Measurements from ENCODE around the gene NLRP5. TPM values are rescaled to one million over a fixed set of nuclear protein-coding genes. Genes with fewer than 3 reads are reported as not detected.
"Not testable (repeated sequence)": the region's sequence is repeated elsewhere in the genome, so short reads cannot be mapped to it uniquely, and the experiment has no call there.

NLRP5 gene
- total and polyA plus RNA-seq, 9 donors, result 0.17 to 2.7 (median 0.52) TPM; not detected in 6

- Histone ChIP-seq H3K9me3 (peaks cover 0 to 4% of the 10 kb centered on the region in 2 donors), H3K4me3 (no peak overlapping the region), H3K27me3 (no peaks in the 10 kb centered on the region), H3K4me1 (ENCODE audit: insufficient read depth) (no peaks in the 10 kb centered on the region), H3K36me3 (no peaks in the 10 kb centered on the region), H3K27ac (no peak overlapping the region)
- DNase-seq, result no peak
- 38 to 72% (median 59%) methylated on average over 1 of the region's 1 CpG for WGBS, 3 donors
- intact Hi-C loops (cut with DNase I), result no loop called here
- no peak for TF ChIP-seq EP300 (IDR thresholded peaks at IDR 0.05)
- no peak for TF ChIP-seq POLR2A (IDR thresholded peaks at IDR 0.05)
Measured at GRCh38 chr19:56014765-56015164, 28.2 kb downstream of the NLRP5 start.

- peaks cover 0 to 4% of the 10 kb centered on the region in 2 donors for H3K9me3 ChIP-seq
- WGBS, 3 donors, result 15 to 32% (median 32%) methylated on average over 5 of the region's 5 CpGs
- DNase-seq, result no peak
- H3K4me1 ChIP-seq (ENCODE audit: insufficient read depth), result no peaks in the 10 kb centered on the region
- no peak overlapping the region for H3K27ac ChIP-seq
- no peaks in the 10 kb centered on the region for H3K36me3 ChIP-seq
- intact Hi-C loops (cut with DNase I), result no loop called here
- no peak overlapping the region for H3K4me3 ChIP-seq
- no peaks in the 10 kb centered on the region for H3K27me3 ChIP-seq
- TF ChIP-seq CTCF (IDR thresholded peaks at IDR 0.05) (no peak), POLR2A (IDR thresholded peaks at IDR 0.05) (no peak), EP300 (IDR thresholded peaks at IDR 0.05) (no peak)
Measured at GRCh38 chr19:56015756-56016155, 29.2 kb downstream of the NLRP5 start.

DNA sequence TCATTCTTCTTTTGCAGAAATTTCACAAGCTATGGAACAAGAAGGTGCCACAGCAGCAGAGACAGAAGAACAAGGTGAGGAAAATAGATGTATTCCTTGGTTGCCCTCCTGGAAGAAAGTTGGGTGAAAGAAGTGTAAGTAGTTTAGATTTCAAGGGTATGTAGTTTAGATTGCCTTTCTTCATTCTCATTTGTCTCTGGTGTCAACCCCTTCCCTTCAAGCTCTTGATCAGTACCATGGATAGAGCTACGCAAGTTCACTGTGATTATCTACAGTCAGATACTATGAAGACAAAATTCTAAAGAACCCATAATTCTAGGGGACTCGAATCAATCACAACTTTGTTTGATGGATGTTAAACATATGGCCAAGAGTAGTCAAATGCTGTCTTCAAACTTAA lies 32.8 kb downstream of the NLRP5 start:
- not testable (repeated sequence) for H3K4me3 ChIP-seq

DNA sequence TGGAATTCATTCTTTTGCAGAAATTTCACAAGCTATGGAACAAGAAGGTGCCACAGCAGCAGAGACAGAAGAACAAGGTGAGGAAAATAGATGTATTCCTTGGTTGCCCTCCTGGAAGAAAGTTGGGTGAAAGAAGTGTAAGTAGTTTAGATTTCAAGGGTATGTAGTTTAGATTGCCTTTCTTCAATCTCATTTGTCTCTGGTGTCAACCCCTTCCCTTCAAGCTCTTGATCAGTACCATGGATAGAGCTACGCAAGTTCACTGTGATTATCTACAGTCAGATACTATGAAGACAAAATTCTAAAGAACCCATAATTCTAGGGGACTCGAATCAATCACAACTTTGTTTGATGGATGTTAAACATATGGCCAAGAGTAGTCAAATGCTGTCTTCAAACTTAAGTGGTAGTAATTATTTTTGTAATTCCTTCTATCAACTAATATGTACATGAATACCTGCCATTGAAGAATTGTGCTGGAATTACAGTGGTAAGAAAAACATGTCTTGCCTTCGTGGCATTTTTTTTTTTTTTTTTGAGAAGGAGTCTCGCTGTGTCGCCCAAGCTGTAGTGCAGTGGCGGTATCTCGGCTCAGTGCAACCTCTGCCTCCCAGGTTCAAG lies 33.9 kb downstream of the NLRP5 start:
- 60 to 71% (median 69%) methylated on average over 7 of the region's 7 CpGs for WGBS, 3 donors
- H3K4me1 ChIP-seq (ENCODE audit: insufficient read depth); H3K36me3 ChIP-seq; DNase-seq; intact Hi-C loops (cut with DNase I); H3K27ac ChIP-seq; H3K27me3 ChIP-seq; H3K4me3 ChIP-seq; H3K9me3 ChIP-seq: not testable (repeated sequence)

More for the DNA sequence above, 32.8 kb downstream of the NLRP5 start:
- H3K9me3 ChIP-seq; H3K27me3 ChIP-seq; H3K36me3 ChIP-seq; H3K4me1 ChIP-seq (ENCODE audit: insufficient read depth); H3K27ac ChIP-seq; DNase-seq; intact Hi-C loops (cut with DNase I): not testable (repeated sequence)
- WGBS, 3 donors, result 55 to 76% (median 73%) methylated on average over 1 to 2 of the region's 2 CpGs

GRCh38 chr19:56026769-56027168 lies 40.2 kb downstream of the NLRP5 start:
- intact Hi-C loops (cut with DNase I), result no loop called here
- no peak for DNase-seq
- Histone ChIP-seq H3K9me3 (no peaks in the 10 kb centered on the region), H3K36me3 (no peaks in the 10 kb centered on the region), H3K27ac (no peak overlapping the region), H3K4me3 (no peak overlapping the region), H3K4me1 (ENCODE audit: insufficient read depth) (no peaks in the 10 kb centered on the region), H3K27me3 (no peaks in the 10 kb centered on the region)
- TF ChIP-seq CTCF (IDR thresholded peaks at IDR 0.05), result no peak
- no peak for TF ChIP-seq EP300 (IDR thresholded peaks at IDR 0.05)
- TF ChIP-seq POLR2A (IDR thresholded peaks at IDR 0.05), result no peak
- 88 to 92% (median 89%) methylated on average over 15 of the region's 15 CpGs for WGBS, 3 donors

- Histone ChIP-seq H3K27me3 (no peaks in the 10 kb centered on the region), H3K27ac (no peak overlapping the region), H3K4me3 (no peak overlapping the region), H3K36me3 (no peaks in the 10 kb centered on the region), H3K4me1 (ENCODE audit: insufficient read depth) (no peaks in the 10 kb centered on the region), H3K9me3 (no peaks in the 10 kb centered on the region)
- intact Hi-C loops (cut with DNase I), result no loop called here
- 84 to 92% (median 89%) methylated on average over 18 of the region's 18 CpGs for WGBS, 3 donors
- DNase-seq, result no peak
- TF ChIP-seq EP300 (IDR thresholded peaks at IDR 0.05) (no peak), CTCF (IDR thresholded peaks at IDR 0.05) (no peak), POLR2A (IDR thresholded peaks at IDR 0.05) (no peak)
Measured at GRCh38 chr19:56053596-56053995, 67.0 kb downstream of the NLRP5 start.
